IgD-negative memory B cell (primary cell): Measurements from ENCODE around the gene CTNNA3. TPM values are rescaled to one million over a fixed set of nuclear protein-coding genes. Genes with fewer than 3 reads are reported as not detected.

Source experiments
- H3K27ac Mint-ChIP-seq, 3 donors: one replicate each; pipeline ENCODE4 v1.8.0; 2020 to 2022; ENCODE audit warnings: mild to moderate bottlenecking in 3 of 3, mixed read lengths in 3 of 3, moderate library complexity in 1 of 3
- H3K27me3 Mint-ChIP-seq: one replicate; pipeline ENCODE4 v1.8.0; 2021; ENCODE audit warnings: mixed read lengths
- H3K36me3 Mint-ChIP-seq: one replicate; pipeline ENCODE4 v1.8.0; 2020; ENCODE audit warnings: mild to moderate bottlenecking, mixed read lengths
- H3K4me1 Mint-ChIP-seq, 3 donors: one replicate each; pipeline ENCODE4 v1.8.0; 2020 to 2022; ENCODE audit warnings: mixed read lengths in 3 of 3, mild to moderate bottlenecking in 1 of 3
- H3K4me3 Mint-ChIP-seq, 4 donors: one replicate each; pipeline ENCODE4 v1.8.0; 2020 to 2022; ENCODE audit warnings: mild to moderate bottlenecking in 4 of 4, mixed read lengths in 4 of 4, moderate library complexity in 3 of 4
- H3K9me3 Mint-ChIP-seq, 3 donors: one replicate each; pipeline ENCODE4 v1.8.0; 2020 to 2021; ENCODE audit warnings: mixed read lengths in 3 of 3, mild to moderate bottlenecking in 1 of 3
- polyA plus RNA-seq: library from polyadenylated mRNA; unstranded; fragments of 300-500 nt; fragmentation: Illumina TruSeq; gene quantifications from one replicate; pipeline ENCODE4 v1.2.3, GENCODE V29; 2021

Gene CTNNA3
- polyA plus RNA-seq, 1 donor from 2014 or later, result 1.0 TPM

GRCh38 chr10:66318761-66319160, 1377.2 kb downstream of the CTNNA3 start:
- H3K4me1 Mint-ChIP-seq, result no peaks in the 10 kb centered on the region
- H3K9me3 Mint-ChIP-seq, result peaks cover 0 to 2% (median 1%) of the 10 kb centered on the region in 3 donors
- no peaks in the 10 kb centered on the region for H3K36me3 Mint-ChIP-seq
- no peaks in the 10 kb centered on the region for H3K27me3 Mint-ChIP-seq
- H3K4me3 Mint-ChIP-seq, result no peak overlapping the region
- no peak overlapping the region for H3K27ac Mint-ChIP-seq

- peaks cover 0 to 16% (median 0%) of the 10 kb centered on the region in 3 donors for H3K9me3 Mint-ChIP-seq
- no peaks in the 10 kb centered on the region for H3K36me3 Mint-ChIP-seq
- H3K27me3 Mint-ChIP-seq, result no peaks in the 10 kb centered on the region
- H3K4me3 Mint-ChIP-seq, result no peak overlapping the region
- H3K27ac Mint-ChIP-seq, result no peak overlapping the region
- no peaks in the 10 kb centered on the region for H3K4me1 Mint-ChIP-seq
These were observed 1388.2 kb downstream of the CTNNA3 start for GRCh38 chr10:66307826-66308225.

GRCh38 chr10:66301078-66301477, 1394.9 kb downstream of the CTNNA3 start:
- Mint-ChIP-seq H3K4me1 (no peaks in the 10 kb centered on the region), H3K4me3 (no peak overlapping the region), H3K27ac (no peak overlapping the region), H3K27me3 (no peaks in the 10 kb centered on the region), H3K36me3 (no peaks in the 10 kb centered on the region), H3K9me3 (peaks cover 0 to 10% (median 0%) of the 10 kb centered on the region in 3 donors)

- Mint-ChIP-seq H3K4me3 (no peak overlapping the region), H3K9me3 (peaks cover 0 to 3% (median 1%) of the 10 kb centered on the region in 3 donors), H3K4me1 (no peaks in the 10 kb centered on the region), H3K27ac (no peak overlapping the region), H3K27me3 (no peaks in the 10 kb centered on the region), H3K36me3 (no peaks in the 10 kb centered on the region)
These were observed 1400.4 kb downstream of the CTNNA3 start for GRCh38 chr10:66295602-66296001.

- no peaks in the 10 kb centered on the region for H3K36me3 Mint-ChIP-seq
- H3K4me1 Mint-ChIP-seq, result no peaks in the 10 kb centered on the region
These were observed 1401.5 kb downstream of the CTNNA3 start for GRCh38 chr10:66294538-66294937.

GRCh38 chr10:66292922-66293321, 1403.1 kb downstream of the CTNNA3 start:
- no peaks in the 10 kb centered on the region for H3K36me3 Mint-ChIP-seq
- H3K9me3 Mint-ChIP-seq, result peaks cover 0 to 1% (median 0%) of the 10 kb centered on the region in 3 donors
- no peaks in the 10 kb centered on the region for H3K27me3 Mint-ChIP-seq
- H3K4me1 Mint-ChIP-seq, result no peaks in the 10 kb centered on the region
- H3K4me3 Mint-ChIP-seq, result no peak overlapping the region
- no peak overlapping the region for H3K27ac Mint-ChIP-seq

More at GRCh38 chr10:66294538-66294937, 1401.5 kb downstream of the CTNNA3 start:
- H3K9me3 Mint-ChIP-seq, result peaks cover 0 to 2% (median 1%) of the 10 kb centered on the region in 3 donors
- no peaks in the 10 kb centered on the region for H3K27me3 Mint-ChIP-seq
- no peak overlapping the region for H3K27ac Mint-ChIP-seq
- no peak overlapping the region for H3K4me3 Mint-ChIP-seq

GRCh38 chr10:66292456-66292855, 1403.5 kb downstream of the CTNNA3 start:
- H3K36me3 Mint-ChIP-seq, result no peaks in the 10 kb centered on the region
- H3K4me1 Mint-ChIP-seq, result no peaks in the 10 kb centered on the region
- no peaks in the 10 kb centered on the region for H3K27me3 Mint-ChIP-seq
- H3K9me3 Mint-ChIP-seq, result peaks cover 0 to 1% (median 0%) of the 10 kb centered on the region in 3 donors
- no peak overlapping the region for H3K27ac Mint-ChIP-seq
- no peak overlapping the region for H3K4me3 Mint-ChIP-seq

GRCh38 chr10:66291133-66291532, 1404.9 kb downstream of the CTNNA3 start:
- H3K9me3 Mint-ChIP-seq, result peaks cover 0 to 1% (median 0%) of the 10 kb centered on the region in 3 donors
- no peak overlapping the region for H3K4me3 Mint-ChIP-seq
- H3K36me3 Mint-ChIP-seq, result no peaks in the 10 kb centered on the region
- no peaks in the 10 kb centered on the region for H3K4me1 Mint-ChIP-seq
- no peaks in the 10 kb centered on the region for H3K27me3 Mint-ChIP-seq
- no peak overlapping the region for H3K27ac Mint-ChIP-seq

GRCh38 chr10:66284621-66285020, 1411.4 kb downstream of the CTNNA3 start:
- H3K4me3 Mint-ChIP-seq, result no peak overlapping the region
- H3K27ac Mint-ChIP-seq, result no peak overlapping the region
- peaks cover 0 to 5% (median 3%) of the 10 kb centered on the region in 3 donors for H3K9me3 Mint-ChIP-seq
- H3K27me3 Mint-ChIP-seq, result no peaks in the 10 kb centered on the region
- no peaks in the 10 kb centered on the region for H3K4me1 Mint-ChIP-seq
- H3K36me3 Mint-ChIP-seq, result no peaks in the 10 kb centered on the region

- no peak overlapping the region for H3K4me3 Mint-ChIP-seq
- no peaks in the 10 kb centered on the region for H3K27me3 Mint-ChIP-seq
- H3K9me3 Mint-ChIP-seq, result peaks cover 0 to 5% (median 3%) of the 10 kb centered on the region in 3 donors
- no peaks in the 10 kb centered on the region for H3K4me1 Mint-ChIP-seq
- no peak overlapping the region for H3K27ac Mint-ChIP-seq
- H3K36me3 Mint-ChIP-seq, result no peaks in the 10 kb centered on the region
These were observed 1412.0 kb downstream of the CTNNA3 start for GRCh38 chr10:66283874-66284464.

- no peaks in the 10 kb centered on the region for H3K27me3 Mint-ChIP-seq
- no peak overlapping the region for H3K27ac Mint-ChIP-seq
- H3K9me3 Mint-ChIP-seq, result peaks cover 0 to 5% (median 3%) of the 10 kb centered on the region in 3 donors
- no peaks in the 10 kb centered on the region for H3K4me1 Mint-ChIP-seq
- H3K4me3 Mint-ChIP-seq, result no peak overlapping the region
- no peaks in the 10 kb centered on the region for H3K36me3 Mint-ChIP-seq
These were observed 1412.9 kb downstream of the CTNNA3 start for GRCh38 chr10:66283064-66283463.

- no peaks in the 10 kb centered on the region for H3K36me3 Mint-ChIP-seq
- H3K27me3 Mint-ChIP-seq, result no peaks in the 10 kb centered on the region
- peaks cover 0 to 5% (median 3%) of the 10 kb centered on the region in 3 donors for H3K9me3 Mint-ChIP-seq
- H3K4me3 Mint-ChIP-seq, result no peak overlapping the region
- H3K4me1 Mint-ChIP-seq, result no peaks in the 10 kb centered on the region
- no peak overlapping the region for H3K27ac Mint-ChIP-seq
These were observed 1414.7 kb downstream of the CTNNA3 start for GRCh38 chr10:66281327-66281726.

- Mint-ChIP-seq H3K27ac (no peak overlapping the region), H3K36me3 (no peaks in the 10 kb centered on the region), H3K4me3 (no peak overlapping the region), H3K27me3 (no peaks in the 10 kb centered on the region), H3K4me1 (no peaks in the 10 kb centered on the region), H3K9me3 (peaks cover 0 to 7% (median 4%) of the 10 kb centered on the region in 3 donors)
These were observed 1418.5 kb downstream of the CTNNA3 start for GRCh38 chr10:66277481-66277880.

GRCh38 chr10:66273966-66274519, 1422.0 kb downstream of the CTNNA3 start:
- H3K36me3 Mint-ChIP-seq, result no peaks in the 10 kb centered on the region
- no peaks in the 10 kb centered on the region for H3K27me3 Mint-ChIP-seq
- H3K27ac Mint-ChIP-seq, result no peak overlapping the region
- peaks cover 2 to 4% (median 3%) of the 10 kb centered on the region in 3 donors for H3K9me3 Mint-ChIP-seq
- H3K4me1 Mint-ChIP-seq, result no peaks in the 10 kb centered on the region
- no peak overlapping the region for H3K4me3 Mint-ChIP-seq

- Mint-ChIP-seq H3K9me3 (peaks cover 0 to 3% (median 2%) of the 10 kb centered on the region in 3 donors), H3K27ac (no peak overlapping the region), H3K4me1 (no peaks in the 10 kb centered on the region), H3K27me3 (no peaks in the 10 kb centered on the region), H3K36me3 (no peaks in the 10 kb centered on the region), H3K4me3 (no peak overlapping the region)
These were observed 1430.6 kb downstream of the CTNNA3 start for GRCh38 chr10:66265398-66265797.

GRCh38 chr10:66259836-66260235, 1436.2 kb downstream of the CTNNA3 start:
- Mint-ChIP-seq H3K27ac (no peak overlapping the region), H3K36me3 (no peaks in the 10 kb centered on the region), H3K9me3 (peaks cover 2 to 8% (median 4%) of the 10 kb centered on the region in 3 donors), H3K27me3 (no peaks in the 10 kb centered on the region), H3K4me3 (no peak overlapping the region), H3K4me1 (no peaks in the 10 kb centered on the region)
